OCI-LY3 (cell line): Measurements from ENCODE around the gene PDCD6IP.
A peak's percentile ranks its signal among the peaks of the same experiment; 100 is the strongest.

ENCODE experiments used
- H2AFZ ChIP-seq: fragments of 200-600, 300-600 bp; shearing (Covaris generic); 2 replicates; pipeline ENCODE4 v1.6.0; 2014; ENCODE audit warnings: antibody characterized with exemption, low read depth, low read length
- H3K27ac ChIP-seq: fragments of 200-600, 300-600 bp; sonication (generic); 2 replicates; pipeline ENCODE4 v1.5.1; 2014; ENCODE audit warnings: mild to moderate bottlenecking, low read length, moderate library complexity, mixed read lengths
- H3K27me3 ChIP-seq: fragments of 200-600, 300-600 bp; sonication (generic); 2 replicates; pipeline ENCODE4 v1.6.1; 2014; ENCODE audit warnings: low read depth, low read length, mixed read lengths
- H3K36me3 ChIP-seq: fragments of 200-600, 300-600 bp; sonication (generic); replicated peaks from 2 replicates; pipeline ENCODE3; 2014; ENCODE audit warnings: low read depth, low read length, mixed read lengths
- H3K4me1 ChIP-seq: fragments of 300-600, 200-600 bp; sonication (generic); 2 replicates; pipeline ENCODE4 v1.6.1; 2014; ENCODE audit warnings: low read length, mixed read lengths
- H3K4me2 ChIP-seq: fragments of 200-600, 300-600 bp; sonication (generic); 2 replicates; pipeline ENCODE4 v1.6.1; 2014; ENCODE audit warnings: low read length, mixed read lengths
- H3K4me3 ChIP-seq: fragments of 300-600, 200-600 bp; sonication (generic); 2 replicates; pipeline ENCODE4 v1.5.1; 2014; ENCODE audit warnings: antibody characterized with exemption, mild to moderate bottlenecking, low read length, moderate library complexity
- H3K79me2 ChIP-seq: fragments of 300-600, 200-600 bp; shearing (Covaris generic); 2 replicates; pipeline ENCODE4 v1.6.1; 2014; ENCODE audit warnings: mild to moderate bottlenecking, low read length, mixed read lengths
- H3K9ac ChIP-seq: fragments of 300-600, 200-600 bp; shearing (Covaris generic); 2 replicates; pipeline ENCODE4 v1.6.0; 2014; ENCODE audit warnings: mild to moderate bottlenecking, low read length, moderate library complexity
- H3K9me3 ChIP-seq: fragments of 200-600, 300-600 bp; shearing (Covaris generic); 2 replicates; pipeline ENCODE4 v1.6.1; 2014; ENCODE audit warnings: low read length, mixed read lengths; ENCODE audit not compliant: insufficient read depth
- H4K20me1 ChIP-seq: fragments of 200-600, 300-600 bp; sonication (generic); 2 replicates; pipeline ENCODE4 v1.6.1; 2016; ENCODE audit warnings: low read length, mixed read lengths; ENCODE audit not compliant: insufficient read depth
- EZH2phosphoT487 ChIP-seq: fragments of 200-600 bp; shearing (Covaris generic); IDR thresholded peaks from 2 replicates; pipeline ENCODE4 v1.6.1; 2018; ENCODE audit warnings: antibody characterized with exemption, mixed run types, low read depth
- TF ChIP-seq, protein P1 (sequence below): fragments of 200-600, 300-600 bp; sonication (generic); IDR thresholded peaks from 2 replicates; pipeline ENCODE4 v1.5.1; 2014; ENCODE audit warnings: antibody characterized with exemption, low read length, low read depth

Gene PDCD6IP

DNA sequence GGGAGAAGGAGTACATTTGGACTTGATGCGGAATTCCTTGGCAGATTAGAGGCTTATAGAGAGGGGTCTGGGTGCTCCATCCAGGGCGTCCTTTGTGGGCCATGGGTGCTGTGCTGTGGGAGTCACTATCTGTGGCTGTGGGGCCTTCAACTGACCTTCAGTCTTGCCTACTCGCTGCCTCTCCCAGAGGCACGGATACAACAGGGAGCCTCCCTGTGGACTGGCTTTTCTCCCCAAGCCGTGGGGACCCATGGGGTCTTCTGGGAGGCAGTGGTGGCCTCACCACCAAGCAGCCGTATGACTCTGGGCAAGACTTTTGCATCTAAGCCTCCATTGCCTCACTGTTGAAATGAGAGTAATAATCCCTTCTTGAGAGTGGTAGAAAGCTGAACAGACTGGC lies 83.9 kb downstream of the PDCD6IP start:
- no peaks in the 10 kb centered on the region for H4K20me1 ChIP-seq
- TF ChIP-seq, protein P1, sequence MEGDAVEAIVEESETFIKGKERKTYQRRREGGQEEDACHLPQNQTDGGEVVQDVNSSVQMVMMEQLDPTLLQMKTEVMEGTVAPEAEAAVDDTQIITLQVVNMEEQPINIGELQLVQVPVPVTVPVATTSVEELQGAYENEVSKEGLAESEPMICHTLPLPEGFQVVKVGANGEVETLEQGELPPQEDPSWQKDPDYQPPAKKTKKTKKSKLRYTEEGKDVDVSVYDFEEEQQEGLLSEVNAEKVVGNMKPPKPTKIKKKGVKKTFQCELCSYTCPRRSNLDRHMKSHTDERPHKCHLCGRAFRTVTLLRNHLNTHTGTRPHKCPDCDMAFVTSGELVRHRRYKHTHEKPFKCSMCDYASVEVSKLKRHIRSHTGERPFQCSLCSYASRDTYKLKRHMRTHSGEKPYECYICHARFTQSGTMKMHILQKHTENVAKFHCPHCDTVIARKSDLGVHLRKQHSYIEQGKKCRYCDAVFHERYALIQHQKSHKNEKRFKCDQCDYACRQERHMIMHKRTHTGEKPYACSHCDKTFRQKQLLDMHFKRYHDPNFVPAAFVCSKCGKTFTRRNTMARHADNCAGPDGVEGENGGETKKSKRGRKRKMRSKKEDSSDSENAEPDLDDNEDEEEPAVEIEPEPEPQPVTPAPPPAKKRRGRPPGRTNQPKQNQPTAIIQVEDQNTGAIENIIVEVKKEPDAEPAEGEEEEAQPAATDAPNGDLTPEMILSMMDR, result no peak
- TF ChIP-seq EZH2phosphoT487, result no peak
- H3K4me2 ChIP-seq, result no peak overlapping the region
- no peaks in the 10 kb centered on the region for H3K79me2 ChIP-seq
- no peaks in the 10 kb centered on the region for H3K36me3 ChIP-seq
- no peaks in the 10 kb centered on the region for H3K27me3 ChIP-seq
- H3K27ac ChIP-seq, result no peak overlapping the region
- peaks cover 6% of the 10 kb centered on the region; the same call in 1 of the 2 replicates for H3K4me1 ChIP-seq
- no peak overlapping the region for H3K4me3 ChIP-seq
- H3K9me3 ChIP-seq, result no peaks in the 10 kb centered on the region
- no peak overlapping the region for H2AFZ ChIP-seq
- no peak overlapping the region for H3K9ac ChIP-seq

DNA sequence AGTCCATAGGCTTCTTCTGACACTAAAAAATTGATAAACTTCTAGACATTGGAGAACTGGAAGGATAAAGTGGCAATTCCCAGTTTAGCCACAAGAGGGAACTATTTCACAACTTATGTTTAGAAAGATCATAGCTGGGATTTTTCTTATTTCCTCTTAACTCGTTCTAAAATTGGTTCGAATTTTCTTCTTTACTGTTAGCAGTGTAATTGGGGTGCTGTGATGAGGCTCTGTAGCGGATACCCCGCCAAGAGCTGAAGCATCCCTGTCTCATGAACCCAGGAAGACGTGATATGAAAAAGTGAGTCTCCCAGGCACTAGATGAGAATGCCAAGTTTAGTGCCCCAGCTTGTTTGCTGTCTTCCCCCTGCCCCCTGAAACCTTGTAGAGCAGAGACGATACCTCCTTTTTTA lies 85.1 kb downstream of the PDCD6IP start:
- no peak for TF ChIP-seq EZH2phosphoT487
- TF ChIP-seq, protein P1, result peak; percentile 97
- Histone ChIP-seq H3K4me2 (peak overlapping the region; percentile 82), H4K20me1 (no peaks in the 10 kb centered on the region), H3K9me3 (no peaks in the 10 kb centered on the region), H3K79me2 (no peaks in the 10 kb centered on the region), H3K9ac (peak overlapping the region; percentile 52), H3K27me3 (no peaks in the 10 kb centered on the region), H3K4me3 (peak overlapping the region; percentile 74), H3K4me1 (peaks cover 6% of the 10 kb centered on the region; the same call in 1 of the 2 replicates), H2AFZ (peak overlapping the region; percentile 86), H3K27ac (no peak overlapping the region), H3K36me3 (no peaks in the 10 kb centered on the region)

DNA sequence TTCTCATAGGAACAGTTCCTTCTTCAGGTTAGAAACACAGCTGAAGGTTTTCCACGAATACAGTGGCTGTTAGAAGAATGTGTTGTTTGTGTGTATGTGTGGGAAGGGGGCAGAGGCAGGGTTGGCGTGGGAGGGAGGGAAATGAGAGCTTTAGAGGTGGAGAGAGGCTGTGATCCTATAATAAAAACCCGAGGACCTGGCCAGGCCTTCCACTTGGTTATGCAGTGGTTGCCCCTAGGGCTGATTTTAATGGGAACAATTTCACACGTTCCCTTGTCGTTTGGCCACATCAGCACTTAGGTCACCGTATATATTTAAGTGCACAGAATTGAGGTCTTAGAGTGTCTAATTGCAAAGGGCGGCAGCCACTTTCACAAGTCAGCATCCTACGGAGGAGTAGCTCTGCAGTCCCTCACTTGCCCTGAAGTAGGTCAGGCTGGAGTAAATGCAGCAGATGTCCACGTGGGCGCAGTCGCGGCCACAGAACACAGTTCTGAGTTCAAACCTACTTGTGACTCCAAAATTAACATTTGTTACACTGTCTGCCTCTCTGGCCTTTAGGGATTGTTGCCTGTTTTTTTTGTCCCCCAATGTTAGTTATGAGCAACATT lies 85.6 kb downstream of the PDCD6IP start:
- H3K4me2 ChIP-seq, result peak overlapping the region; percentile 82
- no peaks in the 10 kb centered on the region for H3K36me3 ChIP-seq
- peak overlapping the region; percentile 52 for H3K9ac ChIP-seq
- no peaks in the 10 kb centered on the region for H3K27me3 ChIP-seq
- H3K9me3 ChIP-seq, result no peaks in the 10 kb centered on the region
- peak overlapping the region; percentile 86 for H2AFZ ChIP-seq
- no peaks in the 10 kb centered on the region for H4K20me1 ChIP-seq
- peaks cover 6% of the 10 kb centered on the region; the same call in 1 of the 2 replicates for H3K4me1 ChIP-seq
- no peak overlapping the region for H3K27ac ChIP-seq
- H3K79me2 ChIP-seq, result no peaks in the 10 kb centered on the region
- TF ChIP-seq EZH2phosphoT487, result no peak
- TF ChIP-seq, protein P1, result 0 out of 2 replicates have a peak, but pooled peaks have one; percentile 18
- H3K4me3 ChIP-seq, result peak overlapping the region; percentile 74

DNA sequence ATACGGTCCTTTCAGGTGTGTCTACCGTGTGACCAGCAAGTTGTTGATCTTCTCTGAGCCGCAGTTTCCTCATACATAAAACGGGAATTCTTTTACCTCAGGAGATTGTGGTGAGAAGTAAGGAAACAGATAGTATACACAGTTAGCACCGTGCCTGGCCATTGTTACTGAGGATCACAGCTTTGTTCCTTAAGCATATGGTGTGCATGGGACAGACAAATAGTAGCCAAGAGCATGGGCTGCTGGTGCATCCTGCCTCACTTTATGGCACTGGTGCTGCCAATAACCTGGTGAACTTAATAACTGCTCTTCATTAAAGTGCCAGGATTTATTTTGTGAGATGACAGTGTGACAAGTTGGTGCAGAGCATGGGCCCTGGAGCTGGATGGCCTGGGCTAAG lies 86.3 kb downstream of the PDCD6IP start:
- Histone ChIP-seq H2AFZ (no peak overlapping the region), H3K4me2 (peak overlapping the region; percentile 82)
- TF ChIP-seq, protein P1, result no peak
- TF ChIP-seq EZH2phosphoT487, result no peak

More for the DNA sequence above, 86.3 kb downstream of the PDCD6IP start:
- Histone ChIP-seq H3K9ac (no peak overlapping the region), H3K27me3 (no peaks in the 10 kb centered on the region), H3K4me3 (peak overlapping the region; percentile 74; the same call in 1 of the 2 replicates), H3K4me1 (peaks cover 6% of the 10 kb centered on the region; the same call in 1 of the 2 replicates), H3K36me3 (no peaks in the 10 kb centered on the region), H3K9me3 (no peaks in the 10 kb centered on the region), H3K27ac (no peak overlapping the region), H3K79me2 (no peaks in the 10 kb centered on the region), H4K20me1 (no peaks in the 10 kb centered on the region)
